GM15510 (cell line): Measurements from ENCODE around the gene PRIM2.

ENCODE experiments used
- POLR2A ChIP-seq: IDR thresholded peaks from 3 replicates; pipeline ENCODE4 v1.6.1; 2011; ENCODE audit warnings: borderline replicate concordance; ENCODE audit not compliant: insufficient read length; ENCODE audit errors: extremely low read depth

PRIM2 gene

GRCh38 chr6:57317060-57317943, at the start of gene PRIM2:
TSS of gene PRIM2 (plus strand) at chr6:57317630. CDS start at chr6:57318446, 816 bp downstream.
- peak; percentile 72 for TF ChIP-seq POLR2A

- no peak for TF ChIP-seq POLR2A
These were observed 49.2 kb upstream of the PRIM2 start for GRCh38 chr6:57268294-57268640.

GRCh38 chr6:57275384-57275783, 42.0 kb upstream of the PRIM2 start:
- no peak for TF ChIP-seq POLR2A

GRCh38 chr6:57276946-57277345, 40.5 kb upstream of the PRIM2 start:
- TF ChIP-seq POLR2A = no peak

GRCh38 chr6:57278570-57278969, 38.9 kb upstream of the PRIM2 start:
- TF ChIP-seq POLR2A = no peak

- TF ChIP-seq POLR2A = no peak
These were observed 38.4 kb upstream of the PRIM2 start for GRCh38 chr6:57279013-57279412.

- no peak for TF ChIP-seq POLR2A
These were observed 34.3 kb upstream of the PRIM2 start for GRCh38 chr6:57283106-57283505.

- no peak for TF ChIP-seq POLR2A
These were observed 33.4 kb upstream of the PRIM2 start for GRCh38 chr6:57283911-57284455.

- TF ChIP-seq POLR2A = no peak
These were observed 22.5 kb upstream of the PRIM2 start for GRCh38 chr6:57294862-57295445.

- no peak for TF ChIP-seq POLR2A
These were observed 19.9 kb upstream of the PRIM2 start for GRCh38 chr6:57297505-57297904.

GRCh38 chr6:57298741-57299140, 18.7 kb upstream of the PRIM2 start:
- TF ChIP-seq POLR2A = no peak

GRCh38 chr6:57301757-57302156, 15.7 kb upstream of the PRIM2 start:
- no peak for TF ChIP-seq POLR2A

GRCh38 chr6:57302477-57302876, 15.0 kb upstream of the PRIM2 start:
- TF ChIP-seq POLR2A = no peak

GRCh38 chr6:57303931-57304681, 13.3 kb upstream of the PRIM2 start:
- TF ChIP-seq POLR2A = no peak

- no peak for TF ChIP-seq POLR2A
These were observed 12.3 kb upstream of the PRIM2 start for GRCh38 chr6:57305107-57305506.
